Measurements from ENCODE around the gene DAP3. TPM values are rescaled to one million over a fixed set of nuclear protein-coding genes. Genes with fewer than 3 reads are reported as not detected.

DAP3 gene
- total and polyA plus RNA-seq, 2 of the 13 experiments (the other 11 are each of a cell fraction or from before 2014, with no cell fraction given), result 129 to 133 TPM

GRCh38 chr1:155688324-155689080 is 389 bp upstream of the DAP3 start, which contains the start of gene YY1AP1 (continued):
- TF ChIP-seq SOX13 (IDR thresholded peaks at IDR 0.05) (no peak), SOX13 (CRISPR knock-in tag; conservative IDR thresholded peaks at IDR 0.05 in 1 of 2, IDR thresholded peaks at IDR 0.05 in 1 of 2) (no peak), DR1 (CRISPR knock-in tag; IDR thresholded peaks at IDR 0.05) (no peak), ZNF564 (CRISPR knock-in tag; IDR thresholded peaks at IDR 0.05) (no peak), HMGXB3 (CRISPR knock-in tag; IDR thresholded peaks at IDR 0.05; ENCODE audit: borderline replicate concordance) (no peak), ZC3H13 (CRISPR knock-in tag; IDR thresholded peaks at IDR 0.05) (peak; percentile 46; the same call in 1 of the 2 replicates), ARID5B (CRISPR knock-in tag; IDR thresholded peaks at IDR 0.05) (no peak; the same call in 1 of the 2 replicates), ZNF362 (CRISPR knock-in tag; IDR thresholded peaks at IDR 0.05; ENCODE audit: borderline replicate concordance) (no peak), KLF13 (CRISPR knock-in tag; IDR thresholded peaks at IDR 0.05) (no peak), ZNF296 (CRISPR knock-in tag; conservative IDR thresholded peaks at IDR 0.05) (peak; percentile 81; the same call in 1 of the 2 replicates), ZNF720 (CRISPR knock-in tag; IDR thresholded peaks at IDR 0.05) (no peak), ZNF605 (CRISPR knock-in tag; IDR thresholded peaks at IDR 0.05) (peak; percentile 69; the same call in 1 of the 2 replicates), HMGXB4 (CRISPR knock-in tag; IDR thresholded peaks at IDR 0.05; ENCODE audit: borderline replicate concordance in 1 of 2, low read depth in 1 of 2) (peak in 1 of 2 experiments; percentile 78; a peak in 3 of 4 replicates), RFX5 (IDR thresholded peaks at IDR 0.05; ENCODE audit: low read depth, low read length) (no peak), CREBL2 (CRISPR knock-in tag; IDR thresholded peaks at IDR 0.05; ENCODE audit: borderline replicate concordance) (no peak; the same call in 1 of the 2 replicates), GZF1 (CRISPR knock-in tag; IDR thresholded peaks at IDR 0.05) (no peak)
